HEK293 (cell line): ENCODE results near the gene MARCHF3.

ENCODE experiments used
- CTCF ChIP-seq: fragments of 450-650 bp; formaldehyde crosslinking; IDR thresholded peaks from 2 replicates; pipeline ENCODE4 v1.5.1; 2016; ENCODE audit warnings: missing biosample characterization, missing genetic modification characterization
- ZNF133 ChIP-seq: fragments of 450-650 bp; formaldehyde crosslinking; IDR thresholded peaks from 2 replicates; pipeline ENCODE4 v1.5.1; 2016; ENCODE audit warnings: missing biosample characterization, missing genetic modification characterization
- ZNF146 ChIP-seq: fragments of 450-650 bp; formaldehyde crosslinking; IDR thresholded peaks from 2 replicates; pipeline ENCODE4 v1.5.1; 2016; ENCODE audit warnings: missing biosample characterization, missing genetic modification characterization
- ZNF302 ChIP-seq: fragments of 450-650 bp; formaldehyde crosslinking; IDR thresholded peaks from 2 replicates; pipeline ENCODE4 v1.5.1; 2016; ENCODE audit warnings: missing biosample characterization, missing genetic modification characterization, low read depth
- ZNF623 ChIP-seq: fragments of 450-650 bp; formaldehyde crosslinking; IDR thresholded peaks from 2 replicates; pipeline ENCODE4 v1.5.1; 2016; ENCODE audit warnings: missing biosample characterization, missing genetic modification characterization
- ZNF707 ChIP-seq: fragments of 450-650 bp; formaldehyde crosslinking; IDR thresholded peaks from 2 replicates; pipeline ENCODE4 v1.5.1; 2016; ENCODE audit warnings: missing biosample characterization, missing genetic modification characterization

- no peak for TF ChIP-seq ZNF133 (tag by site-specific recombination)
- no peak for TF ChIP-seq CTCF (tag by site-specific recombination)
- TF ChIP-seq ZNF302 (tag by site-specific recombination): no peak
- no peak for TF ChIP-seq ZNF707
- no peak for TF ChIP-seq ZNF146 (tag by site-specific recombination)
- TF ChIP-seq ZNF623 (tag by site-specific recombination): no peak
Observed at GRCh38 chr5:126981222-126981621, 49.1 kb downstream of the MARCHF3 start.
